CD8-positive, alpha-beta memory T cell (primary cell): Measurements from ENCODE around the gene TAF3. TPM values are rescaled to one million over a fixed set of nuclear protein-coding genes. Genes with fewer than 3 reads are reported as not detected.

Experiments
- CTCF ChIA-PET: fragments of 350-600 bp; sonication (Branson Sonifier 250); formaldehyde crosslinking; loops from one replicate; lab custom pipeline; 2021; ENCODE audit warnings: antibody characterized with exemption; lab: Charles Lee
- POLR2A ChIA-PET: fragments of 350-600 bp; sonication (Branson Sonifier 250); formaldehyde crosslinking; loops from one replicate; lab custom pipeline; 2021; ENCODE audit warnings: antibody characterized with exemption; lab: Charles Lee
- DNase-seq, 5 donors: peaks; one replicate each; pipeline versions ENCODE4 v3.0.0 to v3.0.0-alpha.2; 2020 to 2022; ENCODE audit warnings: mixed read lengths in 1 of 5
- H3K27ac ChIP-seq: one replicate; pipeline ENCODE4 v1.7.0; 2013; ENCODE audit warnings: low read depth, mild to moderate bottlenecking, low read length, moderate library complexity
- H3K27me3 ChIP-seq: 2 replicates; pipeline ENCODE4 v1.7.0; 2013; ENCODE audit warnings: low read length, mild to moderate bottlenecking; ENCODE audit not compliant: insufficient read depth, poor library complexity, severe bottlenecking
- H3K36me3 ChIP-seq: 2 replicates; pipeline ENCODE4 v1.7.0; 2013; ENCODE audit warnings: mild to moderate bottlenecking, low read length, moderate library complexity; ENCODE audit not compliant: insufficient read depth
- H3K4me1 ChIP-seq: 2 replicates; pipeline ENCODE4 v1.7.0; 2013; ENCODE audit warnings: mild to moderate bottlenecking, low read length, moderate library complexity; ENCODE audit not compliant: insufficient read depth
- H3K4me3 ChIP-seq: 2 replicates; pipeline ENCODE4 v1.7.0; 2013; ENCODE audit warnings: mild to moderate bottlenecking, low read length
- H3K9me3 ChIP-seq: 2 replicates; pipeline ENCODE4 v1.7.0; 2013; ENCODE audit warnings: mild to moderate bottlenecking, low read length
- H3K27ac Mint-ChIP-seq, 8 donors: one replicate each; pipeline ENCODE4 v1.8.0; 2020 to 2021; ENCODE audit warnings: mixed read lengths in 8 of 8, mild to moderate bottlenecking in 6 of 8, inconsistent platforms in 3 of 8, moderate library complexity in 3 of 8
- H3K27me3 Mint-ChIP-seq, 2 donors: one replicate each; pipeline ENCODE4 v1.8.0; 2020 to 2021; ENCODE audit warnings: mixed read lengths in 2 of 2, mild to moderate bottlenecking in 1 of 2, moderate library complexity in 1 of 2
- H3K36me3 Mint-ChIP-seq, 3 donors: one replicate each; pipeline ENCODE4 v1.8.0; 2020 to 2021; ENCODE audit warnings: mixed read lengths in 3 of 3, inconsistent platforms in 1 of 3, mild to moderate bottlenecking in 1 of 3
- H3K4me1 Mint-ChIP-seq, 3 donors: one replicate each; pipeline ENCODE4 v1.8.0; 2020 to 2021; ENCODE audit warnings: mixed read lengths in 3 of 3, inconsistent platforms in 1 of 3, mild to moderate bottlenecking in 1 of 3
- H3K4me3 Mint-ChIP-seq, 7 donors: one replicate each; pipeline ENCODE4 v1.8.0; 2020 to 2021; ENCODE audit warnings: mixed read lengths in 7 of 7, mild to moderate bottlenecking in 6 of 7, moderate library complexity in 4 of 7, inconsistent platforms in 2 of 7
- H3K9me3 Mint-ChIP-seq, 5 donors: one replicate each; pipeline ENCODE4 v1.8.0; 2020 to 2022; ENCODE audit warnings: mixed read lengths in 5 of 5, mild to moderate bottlenecking in 3 of 5, moderate library complexity in 2 of 5, inconsistent platforms in 1 of 5
- polyA plus RNA-seq: library from polyadenylated mRNA; unstranded; fragments of 300-500 nt; fragmentation: Illumina TruSeq; gene quantifications from one replicate; pipeline ENCODE4 v1.2.3, GENCODE V29; 2021
- total RNA-seq, 2 experiments: library from RNA; stranded (reverse); gene quantifications; one replicate each; pipeline ENCODE4 v1.2.3, GENCODE V29; 2021

TAF3 gene
- total and polyA plus RNA-seq, 3 experiments from 2014 or later: 16.9 to 22.6 (median 22.5) TPM

GRCh38 chr10:8052956-8053445 is 234.7 kb downstream of the TAF3 start:
- H3K27ac Mint-ChIP-seq: peak overlapping the region in 7 of 8 donors; percentile 21 to 100 (median 55)
- peak overlapping the region; percentile 58 to 99 (median 97) for H3K4me3 Mint-ChIP-seq
- H3K4me1 Mint-ChIP-seq: peaks cover 41 to 61% (median 42%) of the 10 kb centered on the region in 3 donors
- Histone ChIP-seq H3K27me3 (peaks cover 52% of the 10 kb centered on the region), H3K36me3 (no peaks in the 10 kb centered on the region), H3K27ac (no peak overlapping the region), H3K9me3 (no peaks in the 10 kb centered on the region), H3K4me1 (peaks cover 59% of the 10 kb centered on the region), H3K4me3 (no peak overlapping the region)
- ChIA-PET POLR2A (interaction anchor here (0.5 to 1.0 kb wide), 4 partner anchors 8 to 350 kb away, joined by 3 to 4 read pairs (median 3); no protein-coding TSS in a partner anchor), CTCF (interaction anchor here (0.6 to 2.1 kb wide), 8 partner anchors 8 to 420 kb away, joined by 3 to 8 read pairs (median 3); no protein-coding TSS in a partner anchor)
- H3K9me3 Mint-ChIP-seq: peaks cover 0 to 4% (median 0%) of the 10 kb centered on the region in 5 donors
- peak in 1 of 5 donors; percentile 51 for DNase-seq
- H3K27me3 Mint-ChIP-seq: peaks cover 35 to 41% of the 10 kb centered on the region in 2 donors
- peaks cover 0 to 29% (median 10%) of the 10 kb centered on the region in 3 donors for H3K36me3 Mint-ChIP-seq

- peak; percentile 86 to 94 (median 91) for DNase-seq
- Mint-ChIP-seq H3K9me3 (peaks cover 0 to 3% (median 0%) of the 10 kb centered on the region in 5 donors), H3K27ac (peak overlapping the region; percentile 84 to 100 (median 98)), H3K4me3 (peak overlapping the region; percentile 91 to 99 (median 97)), H3K36me3 (peaks cover 0 to 35% (median 10%) of the 10 kb centered on the region in 3 donors), H3K27me3 (peaks cover 29 to 39% of the 10 kb centered on the region in 2 donors), H3K4me1 (peaks cover 39 to 61% (median 40%) of the 10 kb centered on the region in 3 donors)
- ChIA-PET POLR2A (interaction anchor here (0.6 to 1.3 kb wide), 5 partner anchors 15 to 301 kb away, joined by 3 to 11 read pairs (median 4); no protein-coding TSS in a partner anchor), CTCF (interaction anchor here (0.6 to 2.1 kb wide), 6 partner anchors 195 to 419 kb away, joined by 3 to 8 read pairs (median 3); no protein-coding TSS in a partner anchor)
- Histone ChIP-seq H3K27me3 (peaks cover 45% of the 10 kb centered on the region), H3K4me3 (peak overlapping the region; percentile 96), H3K27ac (peak overlapping the region; percentile 89), H3K9me3 (no peaks in the 10 kb centered on the region), H3K36me3 (no peaks in the 10 kb centered on the region), H3K4me1 (peaks cover 59% of the 10 kb centered on the region)
Measured at GRCh38 chr10:8053446-8054243, 235.3 kb downstream of the TAF3 start.

GRCh38 chr10:8054244-8054493 is 235.9 kb downstream of the TAF3 start:
- peak overlapping the region; percentile 91 to 99 (median 97) for H3K4me3 Mint-ChIP-seq
- H3K4me1 Mint-ChIP-seq: peaks cover 39 to 61% (median 39%) of the 10 kb centered on the region in 3 donors
- DNase-seq: no peak
- POLR2A ChIA-PET: interaction anchor here (0.6 to 1.3 kb wide), 6 partner anchors 14 to 419 kb away, joined by 3 to 11 read pairs (median 4); no protein-coding TSS in a partner anchor
- peak overlapping the region; percentile 84 to 100 (median 98) for H3K27ac Mint-ChIP-seq
- peaks cover 24 to 34% of the 10 kb centered on the region in 2 donors for H3K27me3 Mint-ChIP-seq
- H3K9me3 ChIP-seq: no peaks in the 10 kb centered on the region
- H3K4me3 ChIP-seq: peak overlapping the region; percentile 96
- peaks cover 59% of the 10 kb centered on the region for H3K4me1 ChIP-seq
- H3K27me3 ChIP-seq: peaks cover 40% of the 10 kb centered on the region
- H3K9me3 Mint-ChIP-seq: peaks cover 0 to 2% (median 0%) of the 10 kb centered on the region in 5 donors
- H3K36me3 Mint-ChIP-seq: peaks cover under 1 to 40% (median 13%) of the 10 kb centered on the region in 3 donors
- no peaks in the 10 kb centered on the region for H3K36me3 ChIP-seq
- peak overlapping the region; percentile 89 for H3K27ac ChIP-seq
- CTCF ChIA-PET: interaction anchor here (0.6 to 2.1 kb wide), 4 partner anchors 194 to 419 kb away, joined by 3 to 8 read pairs (median 4); no protein-coding TSS in a partner anchor

DNA sequence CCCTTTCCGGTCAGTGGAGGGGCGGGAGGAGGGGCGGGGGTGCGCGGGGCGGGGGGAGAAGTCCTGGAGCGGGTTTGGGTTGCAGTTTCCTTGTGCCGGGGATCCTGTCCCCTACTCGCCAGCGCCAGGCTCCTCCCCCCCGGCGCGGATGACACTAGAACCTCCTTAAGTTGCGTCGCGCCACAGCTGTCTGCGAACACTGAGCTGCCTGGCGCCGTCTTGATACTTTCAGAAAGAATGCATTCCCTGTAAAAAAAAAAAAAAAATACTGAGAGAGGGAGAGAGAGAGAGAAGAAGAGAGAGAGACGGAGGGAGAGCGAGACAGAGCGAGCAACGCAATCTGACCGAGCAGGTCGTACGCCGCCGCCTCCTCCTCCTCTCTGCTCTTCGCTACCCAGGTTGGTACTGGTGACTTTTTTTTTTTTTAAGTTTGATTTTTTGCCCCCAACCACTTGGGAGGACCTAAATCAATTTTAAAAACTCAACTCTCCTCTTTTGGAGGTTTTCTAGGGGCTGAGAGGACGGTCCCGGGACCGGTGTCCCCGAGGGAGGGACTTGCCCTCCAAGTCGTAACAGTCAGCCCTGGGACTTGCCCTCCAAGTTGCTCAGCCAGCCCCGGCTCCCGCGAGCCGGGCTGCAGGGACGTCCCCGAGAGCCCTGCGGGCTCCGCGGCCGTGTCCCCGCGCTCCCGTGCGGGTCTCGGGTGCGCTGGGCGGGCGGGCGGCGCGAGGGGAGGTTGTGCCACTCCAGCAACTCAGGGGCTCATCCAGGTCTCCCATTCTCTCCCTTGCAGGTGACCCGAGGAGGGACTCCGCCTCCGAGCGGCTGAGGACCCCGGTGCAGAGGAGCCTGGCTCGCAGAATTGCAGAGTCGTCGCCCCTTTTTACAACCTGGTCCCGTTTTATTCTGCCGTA is 236.4 kb downstream of the TAF3 start, which contains the start of gene GATA3:
Gene GATA3 (plus strand): TSS at position 195 of the 914 bp plus-strand sequence. CDS start 968 bp downstream, outside the sequence.
- Histone ChIP-seq H3K27ac (peak within 1 kb of the TSS; percentile 89), H3K9me3 (no peaks in the 10 kb centered on the region), H3K36me3 (no peaks in the 10 kb centered on the region), H3K4me1 (peaks cover 59% of the 10 kb centered on the region), H3K27me3 (peaks cover 34% of the 10 kb centered on the region), H3K4me3 (peak within 1 kb of the TSS; percentile 96)
- Mint-ChIP-seq H3K9me3 (peaks cover 0 to 2% (median 0%) of the 10 kb centered on the region in 5 donors), H3K4me1 (peaks cover 42 to 64% (median 44%) of the 10 kb centered on the region in 3 donors), H3K27me3 (peaks cover 22 to 32% of the 10 kb centered on the region in 2 donors), H3K27ac (peak within 1 kb of the TSS; percentile 95 to 100 (median 99)), H3K36me3 (peaks cover 5 to 46% (median 17%) of the 10 kb centered on the region in 3 donors), H3K4me3 (peak within 1 kb of the TSS; percentile 93 to 100 (median 98))
- ChIA-PET POLR2A (interaction anchor here (0.6 to 1.3 kb wide), 6 partner anchors 14 to 419 kb away, joined by 3 to 11 read pairs (median 4); no protein-coding TSS in a partner anchor), CTCF (interaction anchor here (0.7 kb wide), 1 partner anchor 194 kb away, joined by 3 read pairs; no protein-coding TSS in a partner anchor)
- DNase-seq: peak; percentile 78 to 92 (median 79)

- H3K27ac Mint-ChIP-seq: peak overlapping the region; percentile 87 to 100 (median 98)
- peaks cover 14 to 29% of the 10 kb centered on the region in 2 donors for H3K27me3 Mint-ChIP-seq
- peak in 2 of 5 donors; percentile 54 to 62 for DNase-seq
- POLR2A ChIA-PET: interaction anchor here (0.6 kb wide), 2 partner anchors 9 to 214 kb away, joined by 3 to 4 read pairs; no protein-coding TSS in a partner anchor
- CTCF ChIA-PET: no interaction called here
- H3K9me3 Mint-ChIP-seq: peaks cover 0 to 2% (median 0%) of the 10 kb centered on the region in 5 donors
- peaks cover 25% of the 10 kb centered on the region for H3K27me3 ChIP-seq
- H3K36me3 Mint-ChIP-seq: peaks cover 9 to 56% (median 23%) of the 10 kb centered on the region in 3 donors
- peaks cover 51 to 65% (median 52%) of the 10 kb centered on the region in 3 donors for H3K4me1 Mint-ChIP-seq
- H3K4me3 Mint-ChIP-seq: peak overlapping the region; percentile 93 to 99 (median 97)
- H3K27ac ChIP-seq: peak overlapping the region; percentile 89
- H3K4me1 ChIP-seq: peaks cover 59% of the 10 kb centered on the region
- H3K36me3 ChIP-seq: no peaks in the 10 kb centered on the region
- H3K4me3 ChIP-seq: peak overlapping the region; percentile 79
- no peaks in the 10 kb centered on the region for H3K9me3 ChIP-seq
Measured at GRCh38 chr10:8055420-8056349, 237.4 kb downstream of the TAF3 start.

- ChIA-PET POLR2A (interaction anchor here (0.6 to 1.1 kb wide), 3 partner anchors 8 to 276 kb away, joined by 3 to 4 read pairs (median 4); no protein-coding TSS in a partner anchor), CTCF (interaction anchor here (1.0 to 1.6 kb wide), 2 partner anchors 276 to 388 kb away, joined by 3 to 4 read pairs; no protein-coding TSS in a partner anchor)
- Histone ChIP-seq H3K27ac (peak overlapping the region; percentile 89), H3K36me3 (no peaks in the 10 kb centered on the region), H3K4me1 (peaks cover 61% of the 10 kb centered on the region), H3K27me3 (peaks cover 19% of the 10 kb centered on the region), H3K4me3 (peak overlapping the region; percentile 79), H3K9me3 (no peaks in the 10 kb centered on the region)
- Mint-ChIP-seq H3K27ac (peak overlapping the region; percentile 69 to 99 (median 96)), H3K9me3 (peaks cover 0 to 2% (median 0%) of the 10 kb centered on the region in 5 donors), H3K36me3 (peaks cover 12 to 61% (median 23%) of the 10 kb centered on the region in 3 donors), H3K27me3 (peaks cover 13 to 28% of the 10 kb centered on the region in 2 donors), H3K4me3 (peak overlapping the region; percentile 93 to 99 (median 97)), H3K4me1 (peaks cover 58 to 70% (median 58%) of the 10 kb centered on the region in 3 donors)
- DNase-seq: no peak
Measured at GRCh38 chr10:8056378-8056777, 238.1 kb downstream of the TAF3 start.
